ENCODE results near the gene DMD. TPM values are rescaled to one million over a fixed set of nuclear protein-coding genes. Genes with fewer than 3 reads are reported as not detected.

The DMD gene
- total RNA-seq, 4 donors from 2014 or later: 27.7 to 54.7 (median 34.4) TPM

DNA sequence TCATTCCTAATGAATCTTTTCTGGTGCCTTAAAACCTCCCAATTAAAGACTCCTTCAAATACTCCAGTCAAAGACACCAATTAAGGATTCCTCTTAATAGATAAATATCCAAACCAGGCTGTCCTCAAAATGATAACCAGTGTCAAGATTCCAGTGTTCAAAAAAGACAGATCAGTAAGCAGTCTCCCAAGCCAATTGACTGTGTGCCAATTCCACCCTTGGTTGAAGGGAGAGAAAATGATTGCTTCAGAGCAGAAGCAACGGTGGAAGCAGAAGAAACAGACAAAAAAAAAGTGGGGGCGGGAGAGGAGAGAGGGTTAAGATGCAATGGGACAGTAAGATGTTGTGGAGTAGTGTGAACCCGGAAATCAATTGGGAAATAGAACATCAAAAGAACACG, 1923.5 kb downstream of the DMD start:
- TF ChIP-seq, protein P1, sequence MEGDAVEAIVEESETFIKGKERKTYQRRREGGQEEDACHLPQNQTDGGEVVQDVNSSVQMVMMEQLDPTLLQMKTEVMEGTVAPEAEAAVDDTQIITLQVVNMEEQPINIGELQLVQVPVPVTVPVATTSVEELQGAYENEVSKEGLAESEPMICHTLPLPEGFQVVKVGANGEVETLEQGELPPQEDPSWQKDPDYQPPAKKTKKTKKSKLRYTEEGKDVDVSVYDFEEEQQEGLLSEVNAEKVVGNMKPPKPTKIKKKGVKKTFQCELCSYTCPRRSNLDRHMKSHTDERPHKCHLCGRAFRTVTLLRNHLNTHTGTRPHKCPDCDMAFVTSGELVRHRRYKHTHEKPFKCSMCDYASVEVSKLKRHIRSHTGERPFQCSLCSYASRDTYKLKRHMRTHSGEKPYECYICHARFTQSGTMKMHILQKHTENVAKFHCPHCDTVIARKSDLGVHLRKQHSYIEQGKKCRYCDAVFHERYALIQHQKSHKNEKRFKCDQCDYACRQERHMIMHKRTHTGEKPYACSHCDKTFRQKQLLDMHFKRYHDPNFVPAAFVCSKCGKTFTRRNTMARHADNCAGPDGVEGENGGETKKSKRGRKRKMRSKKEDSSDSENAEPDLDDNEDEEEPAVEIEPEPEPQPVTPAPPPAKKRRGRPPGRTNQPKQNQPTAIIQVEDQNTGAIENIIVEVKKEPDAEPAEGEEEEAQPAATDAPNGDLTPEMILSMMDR (IDR thresholded peaks at IDR 0.05): no peak
- no peak for ATAC-seq (ENCODE audit: low FRiP score)

DNA sequence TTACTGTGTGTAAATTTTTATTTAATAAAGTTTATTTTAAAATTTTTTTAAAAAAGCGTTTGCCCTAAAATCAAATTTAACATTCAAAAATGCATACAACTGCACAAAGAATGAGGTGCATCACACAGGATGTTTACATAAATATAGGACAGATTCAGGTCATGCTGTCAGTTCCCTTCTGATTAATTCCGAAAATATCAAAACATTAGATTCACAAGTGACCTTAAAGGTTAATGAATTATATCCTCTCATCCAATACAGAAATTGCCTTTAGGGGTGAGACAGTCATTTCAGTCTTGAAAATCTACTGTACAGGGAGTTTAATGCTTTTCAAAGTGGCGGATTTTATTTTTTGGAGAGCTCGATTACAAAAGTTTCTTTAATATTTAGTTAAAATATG, 1930.8 kb downstream of the DMD start:
- no peak for ATAC-seq (ENCODE audit: low FRiP score)
- TF ChIP-seq, protein P1 (IDR thresholded peaks at IDR 0.05): no peak
- no peak for DNase-seq (ENCODE audit: low spot score)

More for the DNA sequence above, 1923.5 kb downstream of the DMD start:
- DNase-seq (ENCODE audit: low spot score): no peak

DNA sequence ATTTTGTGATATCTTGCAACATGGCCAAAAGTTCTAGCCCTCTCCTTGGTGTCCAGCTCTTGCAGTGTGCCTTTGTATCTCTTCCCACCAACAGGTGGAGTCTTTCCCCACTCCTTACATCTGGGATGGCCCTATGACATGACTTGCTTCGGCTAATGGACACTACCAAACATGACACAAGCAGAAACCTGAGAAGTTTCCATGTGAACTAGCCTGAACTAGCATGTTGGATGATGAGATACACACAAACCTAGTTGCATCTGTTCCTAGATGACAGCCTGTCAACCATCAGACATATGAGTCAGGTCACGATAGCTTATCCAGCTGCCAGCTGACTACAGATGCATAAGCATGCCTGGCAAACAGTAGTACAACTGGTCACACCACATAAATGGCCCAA, 1932.0 kb downstream of the DMD start:
- DNase-seq (ENCODE audit: low spot score) (no peak), ATAC-seq (ENCODE audit: low FRiP score) (no peak)
- TF ChIP-seq, protein P1 (IDR thresholded peaks at IDR 0.05): no peak

DNA sequence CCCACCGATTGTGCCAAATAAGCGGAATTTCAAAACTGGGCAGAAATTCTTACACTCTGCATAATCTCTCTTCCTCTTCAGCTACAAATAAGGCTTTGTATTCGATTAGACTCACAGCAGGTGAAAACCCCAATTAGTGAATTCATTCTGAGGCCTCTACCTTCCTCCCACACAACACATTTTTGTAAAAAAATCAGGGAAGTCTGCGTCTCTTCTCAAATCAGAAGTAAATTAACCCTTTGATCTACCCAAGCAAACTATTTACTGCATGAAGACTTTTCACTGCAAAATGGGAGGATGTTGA, 1938.9 kb downstream of the DMD start:
- DNase-seq (ENCODE audit: low spot score) (no peak), ATAC-seq (ENCODE audit: low FRiP score) (no peak)
- TF ChIP-seq, protein P1 (IDR thresholded peaks at IDR 0.05): no peak

DNA sequence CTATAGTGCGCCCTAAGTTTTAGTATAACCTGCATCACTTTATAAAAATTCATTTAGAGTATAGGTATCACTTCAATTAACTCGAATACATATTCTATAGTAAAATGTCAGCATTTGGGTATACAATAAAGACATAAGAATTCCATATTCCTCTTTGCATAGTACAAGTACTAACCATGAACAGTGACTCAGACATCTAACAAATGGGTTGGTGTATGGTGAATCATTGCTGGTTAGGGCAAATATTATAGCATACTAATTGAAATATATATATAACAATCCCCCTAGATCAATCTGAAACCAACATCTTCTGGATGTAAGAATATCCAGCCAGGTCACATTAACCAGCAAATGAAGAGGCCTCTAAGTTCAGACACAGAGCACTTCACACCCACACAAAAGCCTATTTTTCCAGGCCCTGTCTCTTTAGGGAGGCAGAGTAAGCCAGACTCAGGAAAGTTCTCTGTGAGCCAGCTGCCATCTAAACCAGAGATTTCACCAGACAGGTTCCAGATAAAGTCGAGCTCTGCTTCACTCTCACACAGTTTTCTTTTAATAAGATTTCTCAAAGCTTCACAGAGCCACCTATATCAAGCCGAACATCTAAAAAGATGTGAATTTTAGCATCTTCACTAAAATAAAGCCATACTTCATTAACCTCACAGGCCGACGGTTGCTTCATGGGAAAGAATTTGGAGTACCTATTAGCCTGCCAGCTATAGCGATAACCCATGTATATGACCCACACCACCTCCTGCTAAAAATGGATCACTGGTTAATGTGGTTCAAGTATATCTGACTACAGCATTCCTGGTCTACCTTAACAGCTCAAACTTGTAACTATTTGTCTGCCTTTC, 1939.5 kb downstream of the DMD start:
- ATAC-seq (ENCODE audit: low FRiP score) (no peak), DNase-seq (ENCODE audit: low spot score) (no peak)
- TF ChIP-seq, protein P1 (IDR thresholded peaks at IDR 0.05): no peak

DNA sequence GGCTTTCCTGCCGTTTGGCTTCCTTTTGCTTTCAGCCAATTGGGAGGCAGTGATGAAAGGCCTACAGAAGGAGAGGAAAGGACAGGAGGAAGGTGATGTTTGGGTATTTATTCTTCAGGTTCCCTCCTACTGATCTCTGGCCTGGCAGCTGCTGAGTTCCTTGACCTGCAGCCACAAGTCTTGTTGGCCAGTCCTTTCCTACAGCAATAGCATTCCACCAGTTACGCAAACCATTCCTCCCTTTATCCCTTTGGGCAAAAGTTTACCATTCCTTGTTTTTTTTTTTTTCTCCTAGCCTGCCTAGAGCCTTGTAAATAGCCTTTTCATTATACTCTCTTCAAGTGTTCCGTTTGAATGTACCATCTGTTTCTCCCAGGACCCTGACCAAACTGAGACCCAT, 1941.4 kb downstream of the DMD start:
- TF ChIP-seq, protein P1 (IDR thresholded peaks at IDR 0.05): no peak
- no peak for DNase-seq (ENCODE audit: low spot score)
- no peak for ATAC-seq (ENCODE audit: low FRiP score)

DNA sequence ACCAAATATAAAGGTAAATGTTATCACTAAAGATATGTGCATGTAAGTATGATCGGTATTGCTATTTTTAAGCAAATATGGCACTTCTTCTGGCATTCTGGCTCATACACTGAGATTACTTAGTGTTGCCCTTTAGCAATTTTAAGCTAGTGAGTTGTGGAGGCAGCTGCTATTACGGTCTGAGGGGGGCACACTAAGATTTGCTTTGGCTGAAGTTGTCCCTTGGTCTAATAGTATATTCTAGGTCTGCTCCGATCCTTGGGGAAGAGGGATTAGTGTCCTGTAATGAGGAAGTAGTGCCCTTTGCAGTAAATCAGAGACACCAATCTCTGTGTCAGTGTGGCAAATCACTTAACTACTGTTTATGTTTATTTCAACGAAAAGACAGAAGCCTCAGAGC, 1943.0 kb downstream of the DMD start:
- no peak for DNase-seq (ENCODE audit: low spot score)
- ATAC-seq (ENCODE audit: low FRiP score): no peak
- TF ChIP-seq, protein P1 (IDR thresholded peaks at IDR 0.05): no peak
